ENCODE results near the gene ERGIC2. TPM values are rescaled to one million over a fixed set of nuclear protein-coding genes. Genes with fewer than 3 reads are reported as not detected.

The ERGIC2 gene
- total RNA-seq, 4 donors from 2014 or later, result 30.8 to 55.4 (median 35.9) TPM

- H3K4me3 ChIP-seq, result no peak overlapping the region
- no peaks in the 10 kb centered on the region for H3K4me1 ChIP-seq
- no peak for TF ChIP-seq POLR2AphosphoS5 (IDR thresholded peaks at IDR 0.05)
- no peak for TF ChIP-seq EP300 (IDR thresholded peaks at IDR 0.05)
- no peak for TF ChIP-seq POLR2A (IDR thresholded peaks at IDR 0.05)
- no peak for TF ChIP-seq CTCF (IDR thresholded peaks at IDR 0.05)
- no peaks in the 10 kb centered on the region for H3K36me3 ChIP-seq
- no peak for DNase-seq (ENCODE audit: low spot score in 2 of 2)
- no peaks in the 10 kb centered on the region for H3K9me3 ChIP-seq
- H3K27ac ChIP-seq, result no peak overlapping the region
- 25% methylated on average over 2 of the region's 2 CpGs for WGBS
- no peaks in the 10 kb centered on the region for H3K27me3 ChIP-seq
Measured at GRCh38 chr12:29314416-29314815, 66.6 kb downstream of the ERGIC2 start.

- Histone ChIP-seq H3K36me3 (no peaks in the 10 kb centered on the region), H3K4me3 (no peak overlapping the region), H3K27me3 (no peaks in the 10 kb centered on the region), H3K27ac (no peak overlapping the region), H3K4me1 (no peaks in the 10 kb centered on the region), H3K9me3 (no peaks in the 10 kb centered on the region)
- WGBS, result 96% methylated on average over 4 of the region's 4 CpGs
- TF ChIP-seq POLR2AphosphoS5 (IDR thresholded peaks at IDR 0.05) (no peak), POLR2A (IDR thresholded peaks at IDR 0.05) (no peak), EP300 (IDR thresholded peaks at IDR 0.05) (no peak), CTCF (IDR thresholded peaks at IDR 0.05) (no peak)
- no peak for DNase-seq (ENCODE audit: low spot score in 2 of 2)
Measured at GRCh38 chr12:29310899-29311298, 70.1 kb downstream of the ERGIC2 start.

- DNase-seq (ENCODE audit: low spot score in 2 of 2), result no peak
- Histone ChIP-seq H3K9me3 (no peaks in the 10 kb centered on the region), H3K36me3 (no peaks in the 10 kb centered on the region), H3K4me1 (no peaks in the 10 kb centered on the region), H3K27me3 (no peaks in the 10 kb centered on the region), H3K4me3 (no peak overlapping the region), H3K27ac (no peak overlapping the region)
- TF ChIP-seq CTCF (IDR thresholded peaks at IDR 0.05) (no peak), EP300 (IDR thresholded peaks at IDR 0.05) (no peak), POLR2AphosphoS5 (IDR thresholded peaks at IDR 0.05) (no peak), POLR2A (IDR thresholded peaks at IDR 0.05) (no peak)
- 92% methylated on average over 4 of the region's 4 CpGs for WGBS
Measured at GRCh38 chr12:29309320-29309902, 71.6 kb downstream of the ERGIC2 start.

GRCh38 chr12:29306682-29307081, 74.3 kb downstream of the ERGIC2 start:
- TF ChIP-seq EP300 (IDR thresholded peaks at IDR 0.05), result no peak
- TF ChIP-seq POLR2A (IDR thresholded peaks at IDR 0.05), result no peak
- no peak for TF ChIP-seq CTCF (IDR thresholded peaks at IDR 0.05)
- TF ChIP-seq POLR2AphosphoS5 (IDR thresholded peaks at IDR 0.05), result no peak
- 94% methylated on average over 2 of the region's 2 CpGs for WGBS
- no peak overlapping the region for H3K27ac ChIP-seq

DNA sequence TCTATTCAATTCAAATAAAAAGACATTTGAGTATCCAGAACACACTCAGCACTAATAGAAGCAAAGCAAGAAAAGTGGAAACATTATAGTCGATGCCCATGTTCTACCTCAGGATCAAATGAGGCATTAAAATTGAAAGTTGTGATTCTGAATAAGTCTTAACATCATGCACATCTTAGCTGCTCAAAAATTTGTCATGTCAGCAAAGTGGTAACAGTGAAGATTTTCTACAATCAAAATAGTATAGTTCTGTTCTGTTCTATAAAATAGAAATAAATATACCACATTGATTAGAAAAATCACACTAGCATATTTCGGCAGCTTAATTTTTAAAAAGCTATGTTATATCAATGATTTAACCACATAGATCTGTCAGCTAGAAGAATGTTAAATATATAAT, 74.7 kb downstream of the ERGIC2 start:
- Histone ChIP-seq H3K27me3 (no peaks in the 10 kb centered on the region), H3K36me3 (no peaks in the 10 kb centered on the region), H3K4me1 (no peaks in the 10 kb centered on the region), H3K4me3 (no peak overlapping the region), H3K27ac (no peak overlapping the region), H3K9me3 (no peaks in the 10 kb centered on the region)
- 97% methylated on average over 2 of the region's 2 CpGs for WGBS
- no peak for DNase-seq (ENCODE audit: low spot score in 2 of 2)
- TF ChIP-seq CTCF (IDR thresholded peaks at IDR 0.05) (no peak), EP300 (IDR thresholded peaks at IDR 0.05) (no peak), POLR2A (IDR thresholded peaks at IDR 0.05) (no peak), POLR2AphosphoS5 (IDR thresholded peaks at IDR 0.05) (no peak)

More at GRCh38 chr12:29306682-29307081, 74.3 kb downstream of the ERGIC2 start:
- H3K4me1 ChIP-seq, result no peaks in the 10 kb centered on the region
- DNase-seq (ENCODE audit: low spot score in 2 of 2), result no peak
- no peaks in the 10 kb centered on the region for H3K36me3 ChIP-seq
- H3K9me3 ChIP-seq, result no peaks in the 10 kb centered on the region
- no peak overlapping the region for H3K4me3 ChIP-seq
- no peaks in the 10 kb centered on the region for H3K27me3 ChIP-seq

Measured in suprapubic skin (tissue), 4 donors.